Ishikawa (cell line): Measurements from ENCODE around the gene RBM43.

Experiments used
- CEBPB ChIP-seq: IDR thresholded peaks from 2 replicates; pipeline ENCODE4 v1.6.1; 2012
- CREB1 ChIP-seq: IDR thresholded peaks from 2 replicates; pipeline ENCODE4 v1.6.1; 2012; ENCODE audit warnings: low read depth
- EP300 ChIP-seq: IDR thresholded peaks from 2 replicates; pipeline ENCODE4 v1.6.1; 2012; ENCODE audit warnings: borderline replicate concordance
- FOXM1 ChIP-seq: IDR thresholded peaks from 2 replicates; pipeline ENCODE4 v1.6.1; 2012; ENCODE audit warnings: low read depth, borderline replicate concordance
- RAD21 ChIP-seq: IDR thresholded peaks from 2 replicates; pipeline ENCODE4 v1.6.1; 2012; ENCODE audit warnings: low read depth
- REST ChIP-seq: IDR thresholded peaks from 2 replicates; pipeline ENCODE4 v1.6.1; 2012; ENCODE audit warnings: low read depth, mild to moderate bottlenecking
- TAF1 ChIP-seq: IDR thresholded peaks from 2 replicates; pipeline ENCODE4 v1.6.1; 2012; ENCODE audit warnings: low read depth, mild to moderate bottlenecking
- TEAD4 ChIP-seq: IDR thresholded peaks from 2 replicates; pipeline ENCODE4 v1.6.1; 2012
- USF1 ChIP-seq: IDR thresholded peaks from 2 replicates; pipeline ENCODE4 v1.6.1; 2012
- YY1 ChIP-seq: IDR thresholded peaks from 2 replicates; pipeline ENCODE4 v1.6.1; 2012; ENCODE audit warnings: low read depth
- TF ChIP-seq, protein P1 (sequence below): IDR thresholded peaks from 2 replicates; pipeline ENCODE4 v1.6.1; 2012

DNA sequence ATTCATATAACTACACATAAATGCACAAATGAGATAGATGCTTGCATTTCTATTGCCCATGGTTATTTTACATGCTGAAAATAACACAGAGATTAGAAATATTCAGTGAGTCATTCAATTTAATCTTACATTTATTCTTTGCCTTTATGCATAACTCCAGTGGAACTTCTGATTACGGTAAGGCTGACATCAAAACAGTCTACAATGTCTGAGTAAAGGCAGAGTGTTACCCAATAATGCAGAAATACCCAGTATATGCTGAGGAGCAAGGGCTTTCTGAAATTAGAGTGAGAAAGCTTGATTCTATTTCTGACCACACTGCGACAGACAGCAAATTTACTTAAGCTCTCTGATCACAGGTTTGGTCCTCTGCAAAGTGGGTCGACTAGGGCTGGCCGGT lies 18.6 kb upstream of the RBM43 start:
- TF ChIP-seq, protein P1, sequence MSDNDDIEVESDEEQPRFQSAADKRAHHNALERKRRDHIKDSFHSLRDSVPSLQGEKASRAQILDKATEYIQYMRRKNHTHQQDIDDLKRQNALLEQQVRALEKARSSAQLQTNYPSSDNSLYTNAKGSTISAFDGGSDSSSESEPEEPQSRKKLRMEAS, result no peak
- no peak for TF ChIP-seq EP300
- no peak for TF ChIP-seq FOXM1
- TF ChIP-seq USF1, result no peak
- TF ChIP-seq CEBPB, result no peak
- no peak for TF ChIP-seq RAD21
- TF ChIP-seq YY1, result no peak
- TF ChIP-seq TAF1, result no peak
- TF ChIP-seq TEAD4, result no peak
- no peak for TF ChIP-seq REST
- no peak for TF ChIP-seq CREB1
